ENCODE data around the gene PCDH15. TPM values are rescaled to one million over a fixed set of nuclear protein-coding genes. Genes with fewer than 3 reads are reported as not detected.

PCDH15 gene
- total and polyA plus RNA-seq, 2 of the 8 experiments (the other 6 are each of a cell fraction or from before 2014, with no cell fraction given): 0.11 TPM; not detected in 1

GRCh38 chr10:54607983-54608382 is 193.0 kb downstream of the PCDH15 start:
- H3K27me3 ChIP-seq (replicated peaks in 1 of 4; ENCODE audit: control insufficient read depth in 3 of 4, extremely low read depth in 1 of 4, insufficient read depth in 3 of 4, low read length in 3 of 4): no peaks in the 10 kb centered on the region
- no peak overlapping the region for H3K23ac ChIP-seq (ENCODE audit: insufficient read length)
- H4K5ac ChIP-seq (ENCODE audit: insufficient read length, low read depth, low read length): no peak overlapping the region
- no peak overlapping the region for H3K14ac ChIP-seq (ENCODE audit: insufficient read length)
- no peak overlapping the region for H4K8ac ChIP-seq (ENCODE audit: extremely low read depth, insufficient read depth, low read length)
- no peak overlapping the region for H2AFZ ChIP-seq (ENCODE audit: low read length)
- no peaks in the 10 kb centered on the region for H3K36me3 ChIP-seq (ENCODE audit: control insufficient read depth in 2 of 4, insufficient read depth in 4 of 4, low read length in 3 of 4)
- no peak overlapping the region for H2BK120ac ChIP-seq (replicated peaks; ENCODE audit: low read depth, low read length)
- H2BK15ac ChIP-seq (ENCODE audit: low read length): no peak overlapping the region
- H3K4me1 ChIP-seq (replicated peaks in 1 of 4; ENCODE audit: control insufficient read depth in 3 of 4, insufficient read depth in 4 of 4, low read length in 3 of 4): peaks cover 0 to 3% (median 0%) of the 10 kb centered on the region in 4 experiments; a peak in 1 of 7 replicates
- H3K4me2 ChIP-seq (ENCODE audit: insufficient read depth in 1 of 2, low read depth in 2 of 2, low read length in 2 of 2): no peak overlapping the region
- no peak overlapping the region for H3K9ac ChIP-seq (replicated peaks in 1 of 4; ENCODE audit: extremely low read depth in 1 of 4, low read depth in 3 of 4, low read length in 3 of 4)
- no peaks in the 10 kb centered on the region for H3K79me2 ChIP-seq (ENCODE audit: control insufficient read depth in 1 of 2, insufficient read depth in 2 of 2, low read length in 2 of 2)
- no peaks in the 10 kb centered on the region for H4K20me1 ChIP-seq (replicated peaks in 1 of 2; ENCODE audit: control insufficient read depth in 1 of 2, insufficient read depth in 2 of 2, low read length in 2 of 2)
- DNase-seq (ENCODE audit: low read depth in 1 of 2, low spot score in 2 of 2) (no peak), FAIRE-seq (no peak)
- H3K27ac ChIP-seq (ENCODE audit: low read depth, low read length): no peak overlapping the region
- 44% methylated on average over 4 of the region's 5 CpGs; no CpG with 5 or more reads in 1 of the 2 experiments for WGBS, 2 experiments (ENCODE audit: extremely low coverage in 1 of 2, insufficient coverage in 1 of 2, insufficient read length in 1 of 2, insufficient replicate concordance in 2 of 2, low coverage in 1 of 2, low lambda C conversion rate in 2 of 2, missing lambda C conversion rate in 1 of 2)
- no peaks in the 10 kb centered on the region for H3K9me3 ChIP-seq (ENCODE audit: insufficient read depth in 2 of 2, low read depth in 1 of 2, low read length in 1 of 2)
- POLR2A ChIA-PET (ENCODE audit: partially characterized antibody): no interaction called here
- no peak overlapping the region for H3K56ac ChIP-seq (replicated peaks; ENCODE audit: insufficient read length, low read depth, low read length)
- no peak overlapping the region for H2BK12ac ChIP-seq (ENCODE audit: low read depth, low read length)
- H3K4ac ChIP-seq (replicated peaks; ENCODE audit: insufficient read length, low read depth, low read length): no peak overlapping the region
- CTCF ChIA-PET (ENCODE audit: partially characterized antibody): no interaction called here
- H3K79me1 ChIP-seq (ENCODE audit: low read depth, low read length): no peaks in the 10 kb centered on the region
- no peak overlapping the region for H3K18ac ChIP-seq (ENCODE audit: extremely low read depth, low read length)
- no peak overlapping the region for H4K91ac ChIP-seq (replicated peaks; ENCODE audit: insufficient read length, low read length)
- no peak overlapping the region for H2BK5ac ChIP-seq (ENCODE audit: low read depth, low read length)
- TF ChIP-seq CBX8 (IDR thresholded peaks at IDR 0.05; ENCODE audit: borderline replicate concordance, low read depth, low read length) (no peak), NANOG (IDR thresholded peaks at IDR 0.05; ENCODE audit: insufficient read depth, low read depth, low read length, poor library complexity, severe bottlenecking) (peak; percentile 26), SP2 (IDR thresholded peaks at IDR 0.05; ENCODE audit: low read length) (no peak), TCF12 (IDR thresholded peaks at IDR 0.05; ENCODE audit: low read depth, low read length) (peak; percentile 76; the same call in 1 of the 2 replicates), MAFK (IDR thresholded peaks at IDR 0.05; ENCODE audit: low read depth, low read length) (no peak), RFX5 (IDR thresholded peaks at IDR 0.05; ENCODE audit: borderline replicate concordance, low read depth, low read length) (no peak), TEAD4 (IDR thresholded peaks at IDR 0.05; ENCODE audit: low read depth, low read length) (no peak), CTCF (IDR thresholded peaks at IDR 0.05; ENCODE audit: control extremely low read depth in 1 of 3, insufficient read depth in 1 of 3, low read depth in 1 of 3, low read length in 3 of 3) (no peak), POU5F1 (IDR thresholded peaks at IDR 0.05; ENCODE audit: low read depth, low read length) (no peak)
- peak overlapping the region in 1 of 4 experiments; percentile 15; a peak in 1 of 8 replicates for H3K4me3 ChIP-seq (ENCODE audit: extremely low read depth in 1 of 4, insufficient read depth in 2 of 4, low read depth in 3 of 4, low read length in 4 of 4)
- no peak overlapping the region for H2BK20ac ChIP-seq (ENCODE audit: low read length)
- no peaks in the 10 kb centered on the region for H3K23me2 ChIP-seq (ENCODE audit: low read depth, low read length)
- no peak overlapping the region for H2AK5ac ChIP-seq (ENCODE audit: low read depth, low read length)
